Liver (tissue), 9 donors: ENCODE results near the gene GUCY1B1. TPM values are rescaled to one million over a fixed set of nuclear protein-coding genes. Genes with fewer than 3 reads are reported as not detected.

Experiments used
- DNase-seq: peaks from one replicate; pipeline ENCODE4 v3.0.0-alpha.2; 2017; ENCODE audit warnings: low spot score
- H3K27ac ChIP-seq, 2 donors: one replicate each; pipeline ENCODE4 v1.7.0; 2013; ENCODE audit warnings: inconsistent platforms in 2 of 2, low read length in 2 of 2, control low read depth in 1 of 2, low read depth in 1 of 2, mild to moderate bottlenecking in 1 of 2
- H3K27me3 ChIP-seq, 4 donors: one replicate each; pipeline versions ENCODE4 v1.6.1 to v1.7.0; 2013; ENCODE audit warnings: low read length in 3 of 4, inconsistent platforms in 1 of 4, mild to moderate bottlenecking in 1 of 4, moderate library complexity in 1 of 4; ENCODE audit not compliant: control insufficient read depth in 4 of 4, insufficient read depth in 4 of 4
- H3K36me3 ChIP-seq, 4 donors: one replicate each; pipeline versions ENCODE4 v1.6.1 to v1.7.0; 2013; ENCODE audit warnings: low read length in 3 of 4, mild to moderate bottlenecking in 3 of 4, low read depth in 1 of 4, moderate library complexity in 1 of 4; ENCODE audit not compliant: control insufficient read depth in 4 of 4, insufficient read depth in 3 of 4
- H3K4me1 ChIP-seq, 4 donors: one replicate each; pipeline versions ENCODE4 v1.6.1 to v1.7.0; 2013; ENCODE audit warnings: low read length in 3 of 4, mild to moderate bottlenecking in 3 of 4, moderate library complexity in 1 of 4; ENCODE audit not compliant: control insufficient read depth in 4 of 4, insufficient read depth in 4 of 4
- H3K4me3 ChIP-seq, 3 donors: one replicate each; pipeline versions ENCODE4 v1.6.1 to v1.7.0; 2013; ENCODE audit warnings: low read length in 3 of 3, control low read depth in 1 of 3, low read depth in 1 of 3, mild to moderate bottlenecking in 1 of 3
- H3K9ac ChIP-seq, 2 donors: one replicate each; pipeline ENCODE4 v1.7.0; 2013; ENCODE audit warnings: low read length in 2 of 2, mild to moderate bottlenecking in 2 of 2, moderate library complexity in 2 of 2, control low read depth in 1 of 2, low read depth in 1 of 2
- H3K9me3 ChIP-seq, 4 donors: one replicate each; pipeline versions ENCODE4 v1.6.1 to v1.7.0; 2013; ENCODE audit warnings: low read length in 3 of 4; ENCODE audit not compliant: control insufficient read depth in 4 of 4
- ATF3 ChIP-seq: IDR thresholded peaks from 2 replicates; pipeline ENCODE4 v1.6.1; 2016; ENCODE audit warnings: antibody characterized with exemption
- EGR1 ChIP-seq, 2 donors: IDR thresholded peaks; 2 replicates each; pipeline ENCODE4 v1.6.1; 2016 to 2018; ENCODE audit warnings: antibody characterized with exemption in 2 of 2, low read depth in 2 of 2
- FOXA1 ChIP-seq: IDR thresholded peaks from 2 replicates; pipeline ENCODE4 v1.6.1; 2016; ENCODE audit warnings: antibody characterized with exemption
- FOXA2 ChIP-seq: IDR thresholded peaks from 2 replicates; pipeline ENCODE4 v1.6.1; 2016; ENCODE audit warnings: antibody characterized with exemption
- GABPA ChIP-seq, 2 donors: IDR thresholded peaks in 1 of 2; conservative IDR thresholded peaks in 1 of 2; 2 replicates each; pipeline ENCODE4 v1.6.1; 2016; ENCODE audit warnings: antibody characterized with exemption in 2 of 2, mild to moderate bottlenecking in 1 of 2, moderate library complexity in 1 of 2
- HNF4A ChIP-seq, 2 donors: conservative IDR thresholded peaks; 2 replicates each; pipeline ENCODE4 v1.6.1; 2016; ENCODE audit warnings: antibody characterized with exemption in 2 of 2, mild to moderate bottlenecking in 2 of 2
- HNF4G ChIP-seq: IDR thresholded peaks from 2 replicates; pipeline ENCODE4 v1.6.1; 2016; ENCODE audit warnings: antibody characterized with exemption
- MAX ChIP-seq: IDR thresholded peaks from 2 replicates; pipeline ENCODE4 v1.6.1; 2016; ENCODE audit warnings: antibody characterized with exemption
- NR2F2 ChIP-seq: IDR thresholded peaks from 2 replicates; pipeline ENCODE4 v1.6.1; 2016; ENCODE audit warnings: antibody characterized with exemption
- RAD21 ChIP-seq, 2 donors: IDR thresholded peaks; 2 replicates each; pipeline ENCODE4 v1.6.1; 2016; ENCODE audit warnings: antibody characterized with exemption in 2 of 2, mild to moderate bottlenecking in 2 of 2
- REST ChIP-seq: IDR thresholded peaks from 2 replicates; pipeline ENCODE4 v1.6.1; 2016; ENCODE audit warnings: antibody characterized with exemption, mild to moderate bottlenecking
- RXRA ChIP-seq, 2 donors: IDR thresholded peaks; 2 replicates each; pipeline ENCODE4 v1.6.1; 2017 to 2018; ENCODE audit warnings: antibody characterized with exemption in 2 of 2, mild to moderate bottlenecking in 1 of 2
- SP1 ChIP-seq: IDR thresholded peaks from 2 replicates; pipeline ENCODE4 v1.6.1; 2018; ENCODE audit warnings: antibody characterized with exemption, mild to moderate bottlenecking
- TAF1 ChIP-seq: conservative IDR thresholded peaks from 2 replicates; pipeline ENCODE4 v1.6.1; 2016; ENCODE audit warnings: antibody characterized with exemption, mild to moderate bottlenecking
- YY1 ChIP-seq: IDR thresholded peaks from 2 replicates; pipeline ENCODE4 v1.6.1; 2016; ENCODE audit warnings: antibody characterized with exemption, mild to moderate bottlenecking
- ZBTB33 ChIP-seq: IDR thresholded peaks from 2 replicates; pipeline ENCODE4 v1.6.1; 2016; ENCODE audit warnings: antibody characterized with exemption
- WGBS: extraction: QIAGEN DNeasy Blood & Tissue Kit; methylation state at CpG from one replicate; pipeline ENCODE4 v1.1.7; 2013; 5-methylcytosine and 5-hydroxymethylcytosine counted together
- polyA plus RNA-seq, 2 donors: library from polyadenylated mRNA; stranded (reverse) in 1 of 2; unstranded in 1 of 2; fragments of 200-250 nt in 1 of 2; fragments of >200 nt in 1 of 2; fragmentation: Nextera tagmentation in 1 of 2; extraction: Ambion mirVana in 1 of 2; gene quantifications; one replicate each; pipeline versions ENCODE4 v1.2.1 to v1.2.3, GENCODE V29; 2013 to 2015
- total RNA-seq, 2 donors: library from RNA; depleted of rRNA; stranded (reverse); fragments of >200 nt; gene quantifications; one replicate each; pipeline ENCODE4 v1.2.3, GENCODE V29; 2014
- donor health status: healthy.
- donor health status: healthy.
- donor health status: healthy.
- donor health status: healthy.
- donor health status: healthy.

The GUCY1B1 gene
- total and polyA plus RNA-seq, 4 donors: 2.6 to 6.7 (median 3.8) TPM

- H3K4me1 ChIP-seq: peaks cover 0 to 9% (median 0%) of the 10 kb centered on the region in 4 donors
- 63% methylated on average over 3 of the region's 3 CpGs for WGBS
- no peak overlapping the region for H3K27ac ChIP-seq
- no peaks in the 10 kb centered on the region for H3K27me3 ChIP-seq
- TF ChIP-seq EGR1 (IDR thresholded peaks at IDR 0.05; ENCODE audit: low read depth in 2 of 2): no peak
- no peak for TF ChIP-seq GABPA (IDR thresholded peaks at IDR 0.05 in 1 of 2, conservative IDR thresholded peaks at IDR 0.05 in 1 of 2)
- no peak for TF ChIP-seq RAD21 (IDR thresholded peaks at IDR 0.05)
- no peak for TF ChIP-seq SP1
- TF ChIP-seq NR2F2: no peak
- no peak for TF ChIP-seq FOXA1
- no peaks in the 10 kb centered on the region for H3K9me3 ChIP-seq
- no peak for DNase-seq
- no peak overlapping the region for H3K4me3 ChIP-seq
- H3K36me3 ChIP-seq: no peaks in the 10 kb centered on the region
- H3K9ac ChIP-seq: no peak overlapping the region
Observed at GRCh38 chr4:155765149-155765548, 6.3 kb downstream of the GUCY1B1 start.

GRCh38 chr4:155766622-155767021 lies 7.8 kb downstream of the GUCY1B1 start:
- Histone ChIP-seq H3K9me3 (no peaks in the 10 kb centered on the region), H3K4me1 (peaks cover 0 to 9% (median 0%) of the 10 kb centered on the region in 4 donors), H3K4me3 (no peak overlapping the region), H3K36me3 (no peaks in the 10 kb centered on the region), H3K27ac (no peak overlapping the region), H3K27me3 (no peaks in the 10 kb centered on the region), H3K9ac (no peak overlapping the region)
- WGBS: 83% methylated on average over 2 of the region's 2 CpGs
- TF ChIP-seq FOXA1 (no peak), YY1 (no peak), RXRA (IDR thresholded peaks at IDR 0.05) (no peak), REST (no peak), ZBTB33 (no peak), SP1 (no peak), HNF4A (conservative IDR thresholded peaks at IDR 0.05) (no peak), FOXA2 (no peak), NR2F2 (no peak), RAD21 (IDR thresholded peaks at IDR 0.05) (no peak), EGR1 (IDR thresholded peaks at IDR 0.05; ENCODE audit: low read depth in 2 of 2) (no peak), TAF1 (no peak), MAX (no peak), GABPA (IDR thresholded peaks at IDR 0.05 in 1 of 2, conservative IDR thresholded peaks at IDR 0.05 in 1 of 2) (no peak), HNF4G (no peak), ATF3 (no peak)
- DNase-seq: no peak
